Activated gamma-delta T cell treated with anti-CD3 and anti-CD28 coated beads, Interleukin-2, amount 50 U/mL, for 16 hours (primary cell): Measurements from ENCODE around the gene MED16.
"Not testable (repeated sequence)": the region's sequence is repeated elsewhere in the genome, so short reads cannot be mapped to it uniquely, and the experiment has no call there.

Source experiments
- DNase-seq: peaks from one replicate; pipeline ENCODE4 v3.0.0-alpha.2; 2020; ENCODE audit warnings: low read depth

The MED16 gene

DNA sequence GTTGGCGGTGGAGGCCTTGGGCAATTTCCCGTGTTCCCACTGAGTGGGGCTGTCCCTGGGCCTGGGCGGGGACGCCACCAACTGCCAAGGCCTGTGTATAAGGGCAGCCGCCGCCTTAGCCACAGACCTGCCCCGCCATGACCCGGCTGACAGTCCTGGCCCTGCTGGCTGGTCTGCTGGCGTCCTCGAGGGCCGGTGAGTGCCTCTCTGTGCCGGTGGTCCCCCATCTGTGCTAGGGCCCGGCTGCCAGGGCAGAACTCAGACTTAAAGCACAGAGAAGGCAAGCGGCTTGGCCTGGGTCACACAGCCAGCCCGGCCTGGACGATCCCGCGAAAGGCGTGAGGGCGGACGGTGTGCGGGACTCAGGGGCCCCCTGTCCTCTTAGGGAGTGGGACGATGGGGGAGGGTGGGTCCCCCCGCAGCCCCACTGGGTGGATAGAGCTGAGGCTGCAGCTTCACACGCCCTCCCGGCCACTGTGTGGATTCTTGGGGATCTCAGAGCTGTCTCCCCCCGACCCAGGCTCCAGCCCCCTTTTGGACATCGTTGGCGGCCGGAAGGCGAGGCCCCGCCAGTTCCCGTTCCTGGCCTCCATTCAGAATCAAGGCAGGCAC is 65.2 kb downstream of the MED16 start, which contains the start of gene AZU1:
TSS of gene AZU1 (plus strand) at position 128 of the 612 bp plus-strand sequence. CDS start at position 138, 10 bp downstream.
- no peak for DNase-seq

DNA sequence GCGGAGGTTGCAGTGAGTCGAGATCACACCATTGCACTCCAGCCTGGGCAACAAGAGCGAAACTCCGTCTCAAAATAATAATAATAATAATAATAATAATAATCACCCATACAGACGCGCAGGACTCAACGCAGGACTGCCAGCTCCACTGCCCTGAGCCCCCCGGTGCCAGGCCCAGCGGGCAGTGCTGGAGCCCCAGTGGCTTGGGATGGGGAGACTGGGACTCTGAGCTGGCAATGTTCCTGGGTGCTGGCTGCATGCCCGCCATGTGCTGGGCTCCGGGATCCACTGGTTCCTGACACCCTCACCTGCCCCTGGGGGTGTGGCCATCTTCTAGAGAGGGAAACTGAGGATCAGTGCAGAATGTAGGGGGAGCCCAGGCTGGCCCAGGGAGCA is 65.7 kb downstream of the MED16 start:
- DNase-seq = no peak

DNA sequence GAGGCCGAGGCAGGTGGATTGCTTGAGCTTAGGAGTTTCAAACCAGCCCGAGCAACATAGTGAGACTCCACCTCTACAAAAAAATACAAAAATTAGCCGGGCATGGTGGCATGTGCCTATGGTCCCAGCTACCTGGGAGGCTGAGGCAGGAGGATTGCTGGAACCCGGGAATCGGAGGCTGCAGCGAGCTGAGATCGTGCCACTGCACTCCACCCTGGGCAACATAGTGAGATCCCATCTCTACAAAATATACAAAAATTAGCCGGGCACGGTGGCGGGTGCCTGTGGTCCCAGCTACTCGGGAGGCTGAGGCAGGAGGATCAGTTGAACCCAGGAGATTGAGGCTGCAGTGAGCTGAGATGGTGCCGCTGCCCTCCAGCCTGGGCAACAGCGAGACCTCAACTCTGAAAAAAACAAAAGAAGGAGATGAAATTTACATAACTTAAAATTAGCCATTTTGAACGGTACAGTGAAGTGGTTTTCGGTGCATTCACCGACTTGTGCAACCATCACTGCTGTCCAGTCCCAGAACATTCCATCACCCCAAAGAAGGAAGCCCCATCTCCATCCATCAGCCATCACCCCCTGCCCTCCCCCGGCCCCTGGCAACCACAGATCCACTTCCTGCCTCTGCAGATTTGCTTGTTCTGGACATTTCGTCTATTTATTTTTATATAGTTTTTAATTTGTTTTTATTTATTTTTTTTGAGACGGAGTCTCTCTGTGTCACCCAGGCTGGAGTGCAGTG is 66.9 kb downstream of the MED16 start:
- DNase-seq = no peak

DNA sequence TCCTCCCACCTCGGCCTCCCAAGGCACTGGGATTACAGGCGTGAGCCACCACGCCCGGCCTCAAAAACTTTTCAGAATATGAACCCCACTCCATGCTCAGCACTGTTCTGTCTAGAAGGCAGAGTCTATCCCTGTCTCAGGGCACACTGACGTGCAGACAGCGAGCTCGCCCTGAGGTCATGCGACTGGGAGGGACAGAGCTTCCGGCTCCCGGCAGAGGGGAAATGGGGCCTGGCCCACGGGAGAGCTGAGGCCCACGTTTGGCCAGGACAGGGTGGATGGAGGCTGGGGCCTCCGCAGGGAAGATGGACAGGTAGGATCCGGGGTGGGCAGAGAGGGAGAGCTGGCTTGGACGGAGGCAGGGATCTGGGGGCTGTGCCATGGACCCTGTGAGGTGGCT is 68.1 kb downstream of the MED16 start:
- no peak for DNase-seq

DNA sequence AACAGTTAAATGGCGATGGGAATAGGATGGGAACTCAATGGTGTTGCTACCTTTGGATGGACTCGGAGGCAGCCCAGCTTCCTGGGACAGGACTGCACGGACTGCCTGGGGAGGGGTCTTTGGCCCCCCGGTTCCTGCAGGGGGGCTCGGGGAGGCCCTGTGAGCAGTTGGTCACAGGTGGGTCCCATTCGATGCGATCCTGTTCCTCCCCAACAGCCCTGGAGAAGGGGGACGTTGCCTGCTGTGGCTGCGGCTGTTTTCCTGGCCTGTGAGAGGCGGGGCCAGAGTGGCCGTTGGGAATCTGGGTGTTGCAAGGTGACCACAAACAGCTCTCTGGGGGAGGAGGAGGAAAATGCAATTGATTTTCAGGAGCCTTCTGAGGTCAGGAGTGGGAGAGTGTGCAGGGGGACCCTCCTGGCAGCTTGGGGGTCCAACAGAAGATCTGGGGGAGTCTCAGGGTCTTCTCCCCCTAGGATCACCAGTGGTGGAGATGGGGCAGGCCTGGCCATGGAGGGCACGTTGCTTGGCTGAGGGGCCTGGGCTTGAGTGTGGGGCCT is 69.3 kb downstream of the MED16 start:
- DNase-seq = no peak

DNA sequence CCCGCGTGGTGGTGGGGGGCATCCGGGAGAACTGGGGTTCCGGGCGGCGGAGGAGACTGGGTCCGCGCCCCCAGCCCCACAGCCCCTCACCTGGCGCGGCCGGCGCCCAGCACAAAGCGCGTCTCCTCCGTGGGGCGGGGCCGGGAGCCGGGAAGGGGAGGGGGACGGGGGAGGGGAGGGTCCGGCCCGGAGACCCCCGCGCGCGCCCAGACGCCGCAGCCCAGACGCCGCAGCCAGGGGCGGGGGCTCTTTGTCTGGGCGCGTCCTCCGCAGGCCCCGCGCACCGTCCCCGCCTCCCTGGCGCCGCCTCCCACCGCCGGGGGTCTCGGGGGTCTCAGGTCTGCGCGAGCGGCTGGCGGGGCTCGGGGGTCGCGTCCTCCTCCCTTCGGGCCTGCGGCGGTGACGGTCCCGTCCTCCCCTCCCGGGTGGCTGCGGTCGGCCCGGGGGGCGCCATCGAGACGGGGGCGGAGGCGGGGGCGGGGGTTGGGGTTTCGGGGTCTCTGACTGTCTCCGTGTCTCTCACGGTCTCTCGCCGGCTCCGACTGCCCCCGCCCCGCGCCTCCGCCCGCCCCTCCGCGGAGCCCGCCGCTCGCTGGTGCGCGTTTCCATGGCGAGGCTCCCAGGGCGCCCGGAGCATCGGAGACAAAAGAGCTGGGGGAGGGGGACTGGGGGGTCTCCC is 71.0 kb downstream of the MED16 start, which contains the start of gene PLPPR3:
TSS of gene PLPPR3 (minus strand) at position 131 of the 679 bp plus-strand sequence. CDS start 396 bp downstream, outside the sequence.
- DNase-seq = no peak

DNA sequence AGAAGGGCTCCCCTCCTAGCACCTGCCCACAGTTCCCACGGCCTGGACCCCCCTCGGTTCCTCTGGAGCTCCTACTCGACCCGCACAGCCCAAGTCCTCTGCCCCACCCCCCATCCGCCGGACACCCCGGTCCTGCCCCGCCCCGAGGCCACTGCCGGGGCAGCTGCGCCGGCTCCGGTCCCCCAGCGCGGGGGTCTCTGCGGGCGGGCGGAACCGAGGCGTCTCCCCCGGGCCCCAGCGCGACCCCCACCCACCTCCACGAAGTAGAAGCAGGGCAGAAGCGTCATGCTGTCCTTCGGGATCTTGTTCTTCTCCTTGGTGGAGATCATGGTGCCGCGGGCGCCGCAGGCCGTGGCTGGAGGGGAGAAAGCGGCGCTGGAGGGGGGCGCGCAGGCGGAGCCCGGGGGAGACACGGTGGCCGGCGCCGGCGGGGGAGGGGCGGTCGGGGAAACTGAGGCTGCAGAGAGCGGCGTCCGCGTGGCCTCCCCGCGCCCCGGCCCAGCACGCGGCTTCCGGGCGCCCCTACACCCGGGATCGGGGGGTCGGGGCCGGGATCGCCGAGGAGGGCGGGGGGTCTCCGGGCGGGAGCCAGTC is 71.7 kb downstream of the MED16 start:
- no peak for DNase-seq

DNA sequence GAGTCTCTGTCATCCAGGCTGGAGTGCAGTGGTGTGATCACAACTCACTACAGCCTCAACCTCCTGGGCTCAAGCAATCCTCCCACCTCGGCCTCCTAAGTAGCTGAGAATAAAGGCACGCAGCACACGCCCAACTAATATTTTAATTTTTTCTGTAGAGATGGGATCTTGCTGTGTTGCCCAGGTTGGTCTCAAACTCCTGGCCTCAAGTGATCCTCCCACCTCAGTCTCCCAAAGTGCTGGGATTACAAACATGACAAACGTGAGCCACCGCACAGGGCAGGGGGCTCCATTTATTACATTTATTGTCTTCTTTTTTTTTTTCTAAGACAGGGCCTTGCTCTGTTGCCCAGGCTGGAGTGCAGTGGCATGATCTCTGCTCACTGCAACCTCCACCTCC is 72.8 kb downstream of the MED16 start:
- DNase-seq = not testable (repeated sequence)
